Stomach smooth muscle (tissue), 2 donors: ENCODE measurements around the gene NDUFA13.
"Not testable (repeated sequence)": the region's sequence is repeated elsewhere in the genome, so short reads cannot be mapped to it uniquely, and the experiment has no call there.

Source experiments
- H3K27ac ChIP-seq: one replicate; pipeline ENCODE4 v1.7.0; 2013; ENCODE audit warnings: mild to moderate bottlenecking, low read length, inconsistent platforms
- H3K27me3 ChIP-seq, 2 donors: one replicate each; pipeline ENCODE4 v1.7.0; 2013; ENCODE audit warnings: low read length in 2 of 2; ENCODE audit not compliant: insufficient read depth in 2 of 2, control insufficient read depth in 1 of 2
- H3K36me3 ChIP-seq, 2 donors: one replicate each; pipeline ENCODE4 v1.7.0; 2013; ENCODE audit warnings: low read length in 2 of 2; ENCODE audit not compliant: control insufficient read depth in 2 of 2, insufficient read depth in 2 of 2
- H3K4me1 ChIP-seq: one replicate; pipeline ENCODE4 v1.7.0; 2013; ENCODE audit warnings: low read length; ENCODE audit not compliant: control insufficient read depth, insufficient read depth
- H3K4me3 ChIP-seq, 2 donors: one replicate each; pipeline ENCODE4 v1.7.0; 2013; ENCODE audit warnings: low read length in 2 of 2
- H3K9ac ChIP-seq, 2 donors: one replicate each; pipeline ENCODE4 v1.7.0; 2013; ENCODE audit warnings: low read length in 2 of 2, mild to moderate bottlenecking in 1 of 2
- H3K9me3 ChIP-seq, 2 donors: one replicate each; pipeline ENCODE4 v1.7.0; 2013; ENCODE audit warnings: low read length in 2 of 2; ENCODE audit not compliant: control insufficient read depth in 2 of 2
- donor health status: healthy.
- donor health status: Pancreatic carcinoma.

Gene NDUFA13

GRCh38 chr19:19515642-19516519 is at the start of gene NDUFA13:
Gene NDUFA13 (plus strand): TSS chr19:19516225. CDS start chr19:19516239, 14 bp downstream.
- Histone ChIP-seq H3K27ac (peak within 1 kb of the TSS; percentile 76), H3K9me3 (no peaks in the 10 kb centered on the region), H3K4me3 (peak within 1 kb of the TSS; percentile 90 to 92), H3K27me3 (no peaks in the 10 kb centered on the region), H3K4me1 (peaks cover 34% of the 10 kb centered on the region), H3K36me3 (peaks cover 4 to 10% of the 10 kb centered on the region in 2 donors), H3K9ac (peak within 1 kb of the TSS; percentile 90 to 94)

GRCh38 chr19:19468424-19469050 is 47.5 kb upstream of the NDUFA13 start:
- Histone ChIP-seq H3K9ac (no peak overlapping the region), H3K4me3 (no peak overlapping the region), H3K9me3 (peaks cover 3 to 13% of the 10 kb centered on the region in 2 donors), H3K36me3 (peaks cover 13 to 23% of the 10 kb centered on the region in 2 donors), H3K27ac (no peak overlapping the region), H3K27me3 (no peaks in the 10 kb centered on the region), H3K4me1 (peaks cover 17% of the 10 kb centered on the region)

- H3K9ac ChIP-seq, result no peak overlapping the region
- H3K4me3 ChIP-seq, result no peak overlapping the region
- peaks cover 11 to 22% of the 10 kb centered on the region in 2 donors for H3K36me3 ChIP-seq
- peaks cover 3% of the 10 kb centered on the region for H3K4me1 ChIP-seq
- H3K9me3 ChIP-seq, result peaks cover 3 to 13% of the 10 kb centered on the region in 2 donors
- no peak overlapping the region for H3K27ac ChIP-seq
- no peaks in the 10 kb centered on the region for H3K27me3 ChIP-seq
Measured at GRCh38 chr19:19470579-19470978, 45.4 kb upstream of the NDUFA13 start.

- no peaks in the 10 kb centered on the region for H3K27me3 ChIP-seq
- no peak overlapping the region for H3K27ac ChIP-seq
- peaks cover 3% of the 10 kb centered on the region for H3K4me1 ChIP-seq
- no peak overlapping the region for H3K4me3 ChIP-seq
- peaks cover 3 to 13% of the 10 kb centered on the region in 2 donors for H3K9me3 ChIP-seq
- peaks cover 3 to 16% of the 10 kb centered on the region in 2 donors for H3K36me3 ChIP-seq
- H3K9ac ChIP-seq, result no peak overlapping the region
Measured at GRCh38 chr19:19471682-19472081, 44.3 kb upstream of the NDUFA13 start.

- not testable (repeated sequence) for H3K27ac ChIP-seq, H3K9ac ChIP-seq
Measured at GRCh38 chr19:19472106-19472505, 43.9 kb upstream of the NDUFA13 start.

GRCh38 chr19:19475015-19475765 is 40.8 kb upstream of the NDUFA13 start:
- H3K27me3 ChIP-seq, result no peaks in the 10 kb centered on the region
- no peak overlapping the region for H3K27ac ChIP-seq
- peaks cover 5% of the 10 kb centered on the region for H3K4me1 ChIP-seq
- no peak overlapping the region for H3K9ac ChIP-seq
- no peak overlapping the region for H3K4me3 ChIP-seq
- H3K36me3 ChIP-seq, result peaks cover 3 to 9% of the 10 kb centered on the region in 2 donors
- no peaks in the 10 kb centered on the region for H3K9me3 ChIP-seq

More at GRCh38 chr19:19472106-19472505, 43.9 kb upstream of the NDUFA13 start:
- H3K4me3 ChIP-seq, H3K27me3 ChIP-seq, H3K4me1 ChIP-seq: not testable (repeated sequence)
- Histone ChIP-seq H3K36me3 (peaks cover 3 to 16% of the 10 kb centered on the region in 2 donors), H3K9me3 (peaks cover 3 to 13% of the 10 kb centered on the region in 2 donors)

- Histone ChIP-seq H3K9ac (no peak overlapping the region), H3K4me3 (no peak overlapping the region), H3K36me3 (peaks cover 8 to 9% of the 10 kb centered on the region in 2 donors), H3K27me3 (no peaks in the 10 kb centered on the region), H3K4me1 (peaks cover 5% of the 10 kb centered on the region), H3K27ac (no peak overlapping the region), H3K9me3 (no peaks in the 10 kb centered on the region)
Measured at GRCh38 chr19:19475849-19476828, 39.9 kb upstream of the NDUFA13 start.

- Histone ChIP-seq H3K9me3 (no peaks in the 10 kb centered on the region), H3K27ac (no peak overlapping the region), H3K4me3 (no peak overlapping the region), H3K27me3 (no peaks in the 10 kb centered on the region), H3K36me3 (peaks cover 8 to 9% of the 10 kb centered on the region in 2 donors), H3K4me1 (peaks cover 5% of the 10 kb centered on the region), H3K9ac (peak overlapping the region in 1 of 2 donors; percentile 36)
Measured at GRCh38 chr19:19477705-19478383, 38.2 kb upstream of the NDUFA13 start.

GRCh38 chr19:19480688-19481087 is 35.3 kb upstream of the NDUFA13 start:
- no peak overlapping the region for H3K27ac ChIP-seq
- no peaks in the 10 kb centered on the region for H3K27me3 ChIP-seq
- H3K4me3 ChIP-seq, result no peak overlapping the region
- peaks cover 0 to 10% of the 10 kb centered on the region in 2 donors for H3K36me3 ChIP-seq
- no peak overlapping the region for H3K9ac ChIP-seq
- H3K4me1 ChIP-seq, result peaks cover 11% of the 10 kb centered on the region
- no peaks in the 10 kb centered on the region for H3K9me3 ChIP-seq
